ENCODE data around the gene NOS1AP.
"Not testable (repeated sequence)": the region's sequence is repeated elsewhere in the genome, so short reads cannot be mapped to it uniquely, and the experiment has no call there.

The NOS1AP gene

GRCh38 chr1:162069334-162070093 is at the start of gene NOS1AP:
Gene NOS1AP (plus strand): TSS chr1:162069691. CDS start chr1:162070178, 487 bp downstream.
- DNase-seq, result peak; percentile 72

- DNase-seq, result no peak
These were observed 49.3 kb upstream of the NOS1AP start for GRCh38 chr1:162020150-162020549.

GRCh38 chr1:162021124-162021523 is 48.4 kb upstream of the NOS1AP start:
- no peak for DNase-seq

GRCh38 chr1:162022626-162023025 is 46.9 kb upstream of the NOS1AP start:
- DNase-seq, result no peak

GRCh38 chr1:162023181-162023546 is 46.3 kb upstream of the NOS1AP start:
- DNase-seq, result no peak

- peak; percentile 8 for DNase-seq
These were observed 45.7 kb upstream of the NOS1AP start, which contains the start of gene OLFML2B for GRCh38 chr1:162023547-162024501. Gene OLFML2B (minus strand): TSS chr1:162023869. CDS start chr1:162023430, 439 bp downstream.

GRCh38 chr1:162025541-162025940 is 44.0 kb upstream of the NOS1AP start:
- no peak for DNase-seq

- DNase-seq, result no peak
These were observed 42.6 kb upstream of the NOS1AP start for GRCh38 chr1:162026881-162027280.

- DNase-seq, result no peak
These were observed 40.8 kb upstream of the NOS1AP start for GRCh38 chr1:162028726-162029125.

GRCh38 chr1:162029157-162029556 is 40.3 kb upstream of the NOS1AP start:
- no peak for DNase-seq

- DNase-seq, result no peak
These were observed 38.7 kb upstream of the NOS1AP start for GRCh38 chr1:162030759-162031280.

- DNase-seq, result no peak
These were observed 36.1 kb upstream of the NOS1AP start for GRCh38 chr1:162033428-162033827.

- no peak for DNase-seq
These were observed 34.2 kb upstream of the NOS1AP start for GRCh38 chr1:162035241-162035640.

- no peak for DNase-seq
These were observed 33.3 kb upstream of the NOS1AP start for GRCh38 chr1:162036163-162036562.

- DNase-seq, result no peak
These were observed 30.9 kb upstream of the NOS1AP start for GRCh38 chr1:162038624-162039023.

GRCh38 chr1:162040001-162040400 is 29.5 kb upstream of the NOS1AP start:
- no peak for DNase-seq

- DNase-seq, result no peak
These were observed 28.8 kb upstream of the NOS1AP start for GRCh38 chr1:162040657-162041056.

- no peak for DNase-seq
These were observed 27.1 kb upstream of the NOS1AP start for GRCh38 chr1:162042361-162042760.

- no peak for DNase-seq
These were observed 22.6 kb upstream of the NOS1AP start for GRCh38 chr1:162046921-162047320.

- not testable (repeated sequence) for DNase-seq
These were observed 15.5 kb upstream of the NOS1AP start for GRCh38 chr1:162053949-162054348.

GRCh38 chr1:162055062-162055461 is 14.4 kb upstream of the NOS1AP start:
- DNase-seq, result no peak

- DNase-seq, result no peak
These were observed 13.4 kb upstream of the NOS1AP start for GRCh38 chr1:162056043-162056442.

- DNase-seq, result no peak
These were observed 12.9 kb upstream of the NOS1AP start for GRCh38 chr1:162056579-162056978.

- no peak for DNase-seq
These were observed 9.8 kb upstream of the NOS1AP start for GRCh38 chr1:162059721-162060120.

Measured in stimulated activated naive CD4-positive, alpha-beta T cell treated with Interleukin-2 at 50 U/mL for 16 hours (primary cell).